Breast epithelium (tissue), 4 donors: ENCODE measurements around the gene LIPC. TPM values are rescaled to one million over a fixed set of nuclear protein-coding genes. Genes with fewer than 3 reads are reported as not detected.

Experiments used
- DNase-seq, 2 donors: peaks; one replicate each; pipeline ENCODE4 v3.0.0-alpha.2; 2019; ENCODE audit warnings: low spot score in 2 of 2
- H3K27ac ChIP-seq, 2 donors: fragments of 200-600 bp; sonication (generic) in 1 of 2; one replicate each; pipeline ENCODE4 v1.5.1; 2016 to 2019; ENCODE audit warnings: mild to moderate bottlenecking in 1 of 2
- H3K27me3 ChIP-seq, 2 donors: fragments of 200-600 bp; sonication (generic) in 1 of 2; one replicate each; pipeline versions ENCODE4 v1.5.1 to v1.6.0; 2017 to 2019; ENCODE audit warnings: control low read depth in 1 of 2, mild to moderate bottlenecking in 1 of 2
- H3K36me3 ChIP-seq: fragments of 200-600 bp; one replicate; pipeline ENCODE4 v1.5.1; 2019
- H3K4me1 ChIP-seq, 2 donors: fragments of 200-600 bp; sonication (generic); one replicate each; pipeline ENCODE4 v1.5.1; 2016 to 2019; ENCODE audit warnings: control low read depth in 1 of 2
- H3K4me3 ChIP-seq, 3 donors: fragments of 200-600 bp; sonication (generic); 1 replicate in 2 of 3; 2 replicates in 1 of 3; pipeline ENCODE4 v1.5.1; 2016 to 2019; ENCODE audit warnings: mild to moderate bottlenecking in 3 of 3, moderate library complexity in 2 of 3
- H3K9me3 ChIP-seq, 2 donors: fragments of 200-600 bp; sonication (generic) in 1 of 2; one replicate each; pipeline ENCODE4 v1.5.1; 2016 to 2019; ENCODE audit warnings: control low read depth in 1 of 2
- CTCF ChIP-seq, 3 donors: fragments of 450-650 bp; IDR thresholded peaks; one replicate each; pipeline ENCODE4 v1.5.1; 2016 to 2017; ENCODE audit warnings: antibody characterized with exemption in 3 of 3, mild to moderate bottlenecking in 3 of 3, moderate library complexity in 3 of 3
- POLR2A ChIP-seq: fragments of 450-650 bp; IDR thresholded peaks from one replicate; pipeline ENCODE4 v1.6.1; 2016; ENCODE audit warnings: antibody characterized with exemption, mild to moderate bottlenecking, moderate library complexity
- POLR2AphosphoS5 ChIP-seq, 3 donors: sonication (generic); formaldehyde crosslinking; IDR thresholded peaks; one replicate each; pipeline ENCODE4 v1.6.1; 2017; ENCODE audit warnings: antibody characterized with exemption in 3 of 3
- intact Hi-C: fragments of 100-400 bp; cut with DNase I; formaldehyde crosslinking; loops from one replicate; pipeline ENCODE4 v1.15.1; 2023; ENCODE audit warnings: low total_unique reads
- total RNA-seq, 3 donors: library from RNA; depleted of rRNA; stranded (reverse); fragments of >200 nt; gene quantifications; one replicate each; pipeline ENCODE4 v1.1.0, GENCODE V29; 2016

The LIPC gene
- total RNA-seq, 3 donors from 2014 or later, result 0.15 to 0.80 TPM; not detected in 1

- intact Hi-C loops, result no loop called here
- Histone ChIP-seq H3K27me3 (no peaks in the 10 kb centered on the region), H3K4me1 (no peaks in the 10 kb centered on the region), H3K4me3 (no peak overlapping the region), H3K36me3 (no peaks in the 10 kb centered on the region), H3K9me3 (no peaks in the 10 kb centered on the region), H3K27ac (no peak overlapping the region)
- no peak for DNase-seq
- TF ChIP-seq POLR2AphosphoS5 (IDR thresholded peaks at IDR 0.05) (no peak), CTCF (IDR thresholded peaks at IDR 0.05) (no peak), POLR2A (no peak)
Measured at GRCh38 chr15:58424722-58425121, 7.1 kb upstream of the LIPC start.

GRCh38 chr15:58425185-58425584, 6.6 kb upstream of the LIPC start:
- intact Hi-C loops, result no loop called here
- no peaks in the 10 kb centered on the region for H3K27me3 ChIP-seq
- no peaks in the 10 kb centered on the region for H3K36me3 ChIP-seq
- H3K27ac ChIP-seq, result no peak overlapping the region
- H3K4me1 ChIP-seq, result no peaks in the 10 kb centered on the region
- TF ChIP-seq POLR2AphosphoS5 (IDR thresholded peaks at IDR 0.05), result no peak
- no peak for TF ChIP-seq CTCF (IDR thresholded peaks at IDR 0.05)
- TF ChIP-seq POLR2A, result no peak
- no peaks in the 10 kb centered on the region for H3K9me3 ChIP-seq
- no peak overlapping the region for H3K4me3 ChIP-seq
- DNase-seq, result no peak

GRCh38 chr15:58425834-58426233, 6.0 kb upstream of the LIPC start:
- Histone ChIP-seq H3K36me3 (no peaks in the 10 kb centered on the region), H3K4me3 (no peak overlapping the region), H3K4me1 (no peaks in the 10 kb centered on the region), H3K9me3 (no peaks in the 10 kb centered on the region), H3K27ac (no peak overlapping the region), H3K27me3 (no peaks in the 10 kb centered on the region)
- TF ChIP-seq CTCF (IDR thresholded peaks at IDR 0.05), result no peak
- TF ChIP-seq POLR2AphosphoS5 (IDR thresholded peaks at IDR 0.05), result no peak
- no peak for TF ChIP-seq POLR2A
- intact Hi-C loops, result no loop called here
- no peak for DNase-seq

GRCh38 chr15:58426501-58426900, 5.3 kb upstream of the LIPC start:
- Histone ChIP-seq H3K4me1 (no peaks in the 10 kb centered on the region), H3K4me3 (no peak overlapping the region), H3K27me3 (no peaks in the 10 kb centered on the region), H3K36me3 (no peaks in the 10 kb centered on the region), H3K9me3 (no peaks in the 10 kb centered on the region), H3K27ac (no peak overlapping the region)
- DNase-seq, result no peak
- TF ChIP-seq POLR2A, result no peak
- TF ChIP-seq CTCF (IDR thresholded peaks at IDR 0.05), result no peak
- TF ChIP-seq POLR2AphosphoS5 (IDR thresholded peaks at IDR 0.05), result no peak
- intact Hi-C loops, result no loop called here

- no peak for DNase-seq
- Histone ChIP-seq H3K9me3 (no peaks in the 10 kb centered on the region), H3K27me3 (no peaks in the 10 kb centered on the region), H3K36me3 (no peaks in the 10 kb centered on the region), H3K4me1 (no peaks in the 10 kb centered on the region), H3K27ac (no peak overlapping the region), H3K4me3 (no peak overlapping the region)
- TF ChIP-seq POLR2A (no peak), CTCF (IDR thresholded peaks at IDR 0.05) (no peak), POLR2AphosphoS5 (IDR thresholded peaks at IDR 0.05) (no peak)
- intact Hi-C loops, result no loop called here
Measured at GRCh38 chr15:58427987-58428386, 3.8 kb upstream of the LIPC start.
